Liver (tissue), 9 donors: Measurements from ENCODE around the gene FAM163A. TPM values are rescaled to one million over a fixed set of nuclear protein-coding genes. Genes with fewer than 3 reads are reported as not detected.

Experiments used
- DNase-seq: peaks from one replicate; pipeline ENCODE4 v3.0.0-alpha.2; 2017; ENCODE audit warnings: low spot score
- H3K27ac ChIP-seq, 2 donors: one replicate each; pipeline ENCODE4 v1.7.0; 2013; ENCODE audit warnings: inconsistent platforms in 2 of 2, low read length in 2 of 2, control low read depth in 1 of 2, low read depth in 1 of 2, mild to moderate bottlenecking in 1 of 2
- H3K27me3 ChIP-seq, 4 donors: one replicate each; pipeline versions ENCODE4 v1.6.1 to v1.7.0; 2013; ENCODE audit warnings: low read length in 3 of 4, inconsistent platforms in 1 of 4, mild to moderate bottlenecking in 1 of 4, moderate library complexity in 1 of 4; ENCODE audit not compliant: control insufficient read depth in 4 of 4, insufficient read depth in 4 of 4
- H3K36me3 ChIP-seq, 4 donors: one replicate each; pipeline versions ENCODE4 v1.6.1 to v1.7.0; 2013; ENCODE audit warnings: low read length in 3 of 4, mild to moderate bottlenecking in 3 of 4, low read depth in 1 of 4, moderate library complexity in 1 of 4; ENCODE audit not compliant: control insufficient read depth in 4 of 4, insufficient read depth in 3 of 4
- H3K4me1 ChIP-seq, 4 donors: one replicate each; pipeline versions ENCODE4 v1.6.1 to v1.7.0; 2013; ENCODE audit warnings: low read length in 3 of 4, mild to moderate bottlenecking in 3 of 4, moderate library complexity in 1 of 4; ENCODE audit not compliant: control insufficient read depth in 4 of 4, insufficient read depth in 4 of 4
- H3K4me3 ChIP-seq, 3 donors: one replicate each; pipeline versions ENCODE4 v1.6.1 to v1.7.0; 2013; ENCODE audit warnings: low read length in 3 of 3, control low read depth in 1 of 3, low read depth in 1 of 3, mild to moderate bottlenecking in 1 of 3
- H3K9ac ChIP-seq, 2 donors: one replicate each; pipeline ENCODE4 v1.7.0; 2013; ENCODE audit warnings: low read length in 2 of 2, mild to moderate bottlenecking in 2 of 2, moderate library complexity in 2 of 2, control low read depth in 1 of 2, low read depth in 1 of 2
- H3K9me3 ChIP-seq, 4 donors: one replicate each; pipeline versions ENCODE4 v1.6.1 to v1.7.0; 2013; ENCODE audit warnings: low read length in 3 of 4; ENCODE audit not compliant: control insufficient read depth in 4 of 4
- EGR1 ChIP-seq, 2 donors: IDR thresholded peaks; 2 replicates each; pipeline ENCODE4 v1.6.1; 2016 to 2018; ENCODE audit warnings: antibody characterized with exemption in 2 of 2, low read depth in 2 of 2
- FOXA2 ChIP-seq: IDR thresholded peaks from 2 replicates; pipeline ENCODE4 v1.6.1; 2016; ENCODE audit warnings: antibody characterized with exemption
- GABPA ChIP-seq, 2 donors: IDR thresholded peaks in 1 of 2; conservative IDR thresholded peaks in 1 of 2; 2 replicates each; pipeline ENCODE4 v1.6.1; 2016; ENCODE audit warnings: antibody characterized with exemption in 2 of 2, mild to moderate bottlenecking in 1 of 2, moderate library complexity in 1 of 2
- HNF4A ChIP-seq, 2 donors: conservative IDR thresholded peaks; 2 replicates each; pipeline ENCODE4 v1.6.1; 2016; ENCODE audit warnings: antibody characterized with exemption in 2 of 2, mild to moderate bottlenecking in 2 of 2
- HNF4G ChIP-seq: IDR thresholded peaks from 2 replicates; pipeline ENCODE4 v1.6.1; 2016; ENCODE audit warnings: antibody characterized with exemption
- NR2F2 ChIP-seq: IDR thresholded peaks from 2 replicates; pipeline ENCODE4 v1.6.1; 2016; ENCODE audit warnings: antibody characterized with exemption
- SP1 ChIP-seq: IDR thresholded peaks from 2 replicates; pipeline ENCODE4 v1.6.1; 2018; ENCODE audit warnings: antibody characterized with exemption, mild to moderate bottlenecking
- TAF1 ChIP-seq: conservative IDR thresholded peaks from 2 replicates; pipeline ENCODE4 v1.6.1; 2016; ENCODE audit warnings: antibody characterized with exemption, mild to moderate bottlenecking
- YY1 ChIP-seq: IDR thresholded peaks from 2 replicates; pipeline ENCODE4 v1.6.1; 2016; ENCODE audit warnings: antibody characterized with exemption, mild to moderate bottlenecking
- WGBS: extraction: QIAGEN DNeasy Blood & Tissue Kit; methylation state at CpG from one replicate; pipeline ENCODE4 v1.1.7; 2013; 5-methylcytosine and 5-hydroxymethylcytosine counted together
- polyA plus RNA-seq, 2 donors: library from polyadenylated mRNA; stranded (reverse) in 1 of 2; unstranded in 1 of 2; fragments of 200-250 nt in 1 of 2; fragments of >200 nt in 1 of 2; fragmentation: Nextera tagmentation in 1 of 2; extraction: Ambion mirVana in 1 of 2; gene quantifications; one replicate each; pipeline versions ENCODE4 v1.2.1 to v1.2.3, GENCODE V29; 2013 to 2015
- total RNA-seq, 2 donors: library from RNA; depleted of rRNA; stranded (reverse); fragments of >200 nt; gene quantifications; one replicate each; pipeline ENCODE4 v1.2.3, GENCODE V29; 2014
- TF ChIP-seq, protein P1 (sequence below): IDR thresholded peaks from 2 replicates; pipeline ENCODE4 v1.6.1; 2016; ENCODE audit warnings: antibody characterized with exemption
- TF ChIP-seq, protein P2 (sequence below): fragments of 150-350 bp; IDR thresholded peaks from 2 replicates; pipeline ENCODE4 v1.5.1; 2017; ENCODE audit warnings: improper control_type of control experiment, low read depth, low read length; ENCODE audit not compliant: missing input control
- TF ChIP-seq, protein P3 (sequence below): IDR thresholded peaks from 2 replicates; pipeline ENCODE4 v1.6.1; 2016; ENCODE audit warnings: antibody characterized with exemption
- donor health status: healthy.
- donor health status: healthy.
- donor health status: healthy.
- donor health status: healthy.
- donor health status: healthy.

Gene FAM163A
- total and polyA plus RNA-seq, 4 donors, result 0.07 TPM; not detected in 3

DNA sequence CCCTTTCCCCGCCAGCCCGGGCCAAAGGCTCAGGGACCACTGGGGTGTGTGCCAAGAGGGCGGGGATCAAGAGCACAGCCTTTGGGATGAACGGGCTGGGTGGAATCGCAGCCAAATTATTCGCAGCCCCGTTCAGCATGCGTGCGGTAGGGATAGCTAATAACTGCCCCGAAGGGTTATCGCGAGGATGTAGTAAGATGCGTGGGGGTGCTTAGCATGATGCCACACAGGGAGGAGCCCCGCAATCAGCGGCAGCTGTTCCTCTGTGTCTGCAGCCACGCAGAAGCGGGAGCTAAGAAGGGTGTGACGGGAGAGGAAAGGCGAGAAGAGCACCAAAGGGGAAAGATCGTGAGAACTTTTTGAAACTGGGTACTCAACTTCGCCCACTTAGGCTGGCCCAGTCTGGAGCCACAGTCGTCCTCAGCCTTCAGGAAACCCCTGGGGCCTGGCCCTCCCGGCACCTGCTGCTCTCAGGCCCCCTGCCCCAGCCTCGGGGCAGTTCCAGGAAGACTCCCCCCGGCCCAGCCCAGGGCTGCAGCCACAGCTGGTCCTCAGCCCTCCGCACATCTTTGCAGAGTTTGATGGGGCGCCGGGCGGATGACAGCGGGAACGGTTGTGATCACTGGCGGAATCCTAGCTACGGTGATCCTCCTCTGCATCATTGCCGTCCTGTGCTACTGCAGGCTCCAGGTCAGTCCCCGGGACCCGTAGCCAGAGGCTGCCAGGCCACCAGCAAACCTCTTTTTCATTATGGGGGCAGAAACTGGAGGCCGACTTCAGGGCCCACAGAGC, 69.6 kb downstream of the FAM163A start:
- H3K9me3 ChIP-seq, result no peaks in the 10 kb centered on the region
- DNase-seq, result no peak
- no peak overlapping the region for H3K27ac ChIP-seq
- TF ChIP-seq, protein P1, sequence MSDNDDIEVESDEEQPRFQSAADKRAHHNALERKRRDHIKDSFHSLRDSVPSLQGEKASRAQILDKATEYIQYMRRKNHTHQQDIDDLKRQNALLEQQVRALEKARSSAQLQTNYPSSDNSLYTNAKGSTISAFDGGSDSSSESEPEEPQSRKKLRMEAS, result no peak
- no peak for TF ChIP-seq HNF4A (conservative IDR thresholded peaks at IDR 0.05)
- TF ChIP-seq, protein P2, sequence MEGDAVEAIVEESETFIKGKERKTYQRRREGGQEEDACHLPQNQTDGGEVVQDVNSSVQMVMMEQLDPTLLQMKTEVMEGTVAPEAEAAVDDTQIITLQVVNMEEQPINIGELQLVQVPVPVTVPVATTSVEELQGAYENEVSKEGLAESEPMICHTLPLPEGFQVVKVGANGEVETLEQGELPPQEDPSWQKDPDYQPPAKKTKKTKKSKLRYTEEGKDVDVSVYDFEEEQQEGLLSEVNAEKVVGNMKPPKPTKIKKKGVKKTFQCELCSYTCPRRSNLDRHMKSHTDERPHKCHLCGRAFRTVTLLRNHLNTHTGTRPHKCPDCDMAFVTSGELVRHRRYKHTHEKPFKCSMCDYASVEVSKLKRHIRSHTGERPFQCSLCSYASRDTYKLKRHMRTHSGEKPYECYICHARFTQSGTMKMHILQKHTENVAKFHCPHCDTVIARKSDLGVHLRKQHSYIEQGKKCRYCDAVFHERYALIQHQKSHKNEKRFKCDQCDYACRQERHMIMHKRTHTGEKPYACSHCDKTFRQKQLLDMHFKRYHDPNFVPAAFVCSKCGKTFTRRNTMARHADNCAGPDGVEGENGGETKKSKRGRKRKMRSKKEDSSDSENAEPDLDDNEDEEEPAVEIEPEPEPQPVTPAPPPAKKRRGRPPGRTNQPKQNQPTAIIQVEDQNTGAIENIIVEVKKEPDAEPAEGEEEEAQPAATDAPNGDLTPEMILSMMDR, result no peak
- TF ChIP-seq EGR1 (IDR thresholded peaks at IDR 0.05; ENCODE audit: low read depth in 2 of 2), result no peak
- no peak for TF ChIP-seq FOXA2
- no peak for TF ChIP-seq NR2F2
- TF ChIP-seq HNF4G, result no peak
- no peak for TF ChIP-seq SP1
- TF ChIP-seq TAF1, result no peak
- TF ChIP-seq GABPA (IDR thresholded peaks at IDR 0.05 in 1 of 2, conservative IDR thresholded peaks at IDR 0.05 in 1 of 2), result no peak
- H3K4me3 ChIP-seq, result no peak overlapping the region
- H3K36me3 ChIP-seq, result no peaks in the 10 kb centered on the region
- WGBS, result 86% methylated on average over 37 of the region's 37 CpGs
- H3K4me1 ChIP-seq, result peaks cover 0 to 20% (median 10%) of the 10 kb centered on the region in 4 donors
- H3K27me3 ChIP-seq, result no peaks in the 10 kb centered on the region
- no peak overlapping the region for H3K9ac ChIP-seq

DNA sequence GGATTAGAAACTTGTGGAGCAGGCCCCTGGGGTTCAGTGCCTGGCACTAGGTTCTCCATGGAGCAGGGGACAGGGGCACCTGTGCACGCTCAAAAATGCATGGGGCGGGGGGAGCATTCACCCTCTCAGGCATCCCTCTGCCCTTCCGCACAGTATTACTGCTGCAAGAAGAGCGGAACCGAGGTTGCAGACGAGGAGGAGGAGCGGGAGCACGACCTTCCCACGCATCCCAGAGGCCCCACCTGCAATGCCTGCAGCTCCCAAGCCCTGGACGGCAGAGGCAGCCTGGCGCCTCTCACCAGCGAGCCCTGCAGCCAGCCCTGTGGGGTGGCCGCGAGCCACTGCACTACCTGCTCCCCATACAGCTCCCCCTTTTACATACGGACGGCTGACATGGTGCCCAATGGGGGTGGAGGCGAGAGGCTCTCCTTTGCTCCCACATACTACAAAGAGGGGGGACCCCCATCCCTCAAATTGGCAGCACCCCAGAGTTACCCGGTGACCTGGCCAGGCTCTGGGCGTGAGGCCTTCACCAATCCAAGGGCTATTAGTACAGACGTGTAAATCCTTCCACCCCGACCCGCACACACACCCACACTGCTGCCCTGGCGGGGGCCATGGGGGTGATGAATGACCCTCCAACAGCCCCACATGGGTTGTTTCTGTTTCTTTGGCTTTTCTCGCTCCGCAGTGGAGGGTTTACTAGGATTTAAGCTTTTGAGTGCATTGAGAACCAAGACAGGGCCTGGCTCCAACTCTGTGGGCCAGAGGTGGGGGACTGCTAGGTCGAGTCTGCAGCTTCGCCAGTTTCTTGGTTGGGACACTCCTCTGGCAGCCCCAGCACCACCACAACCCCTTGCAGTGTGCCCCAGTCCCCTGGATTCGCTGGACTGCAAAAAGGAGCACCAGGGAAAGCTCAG, 70.8 kb downstream of the FAM163A start:
- Histone ChIP-seq H3K27me3 (no peaks in the 10 kb centered on the region), H3K9me3 (no peaks in the 10 kb centered on the region), H3K4me1 (peaks cover 0 to 20% (median 10%) of the 10 kb centered on the region in 4 donors), H3K27ac (no peak overlapping the region), H3K36me3 (no peaks in the 10 kb centered on the region), H3K9ac (no peak overlapping the region), H3K4me3 (peak overlapping the region in 1 of 3 donors; percentile 40)
- no peak for TF ChIP-seq YY1
- no peak for TF ChIP-seq FOXA2
- TF ChIP-seq, protein P3, sequence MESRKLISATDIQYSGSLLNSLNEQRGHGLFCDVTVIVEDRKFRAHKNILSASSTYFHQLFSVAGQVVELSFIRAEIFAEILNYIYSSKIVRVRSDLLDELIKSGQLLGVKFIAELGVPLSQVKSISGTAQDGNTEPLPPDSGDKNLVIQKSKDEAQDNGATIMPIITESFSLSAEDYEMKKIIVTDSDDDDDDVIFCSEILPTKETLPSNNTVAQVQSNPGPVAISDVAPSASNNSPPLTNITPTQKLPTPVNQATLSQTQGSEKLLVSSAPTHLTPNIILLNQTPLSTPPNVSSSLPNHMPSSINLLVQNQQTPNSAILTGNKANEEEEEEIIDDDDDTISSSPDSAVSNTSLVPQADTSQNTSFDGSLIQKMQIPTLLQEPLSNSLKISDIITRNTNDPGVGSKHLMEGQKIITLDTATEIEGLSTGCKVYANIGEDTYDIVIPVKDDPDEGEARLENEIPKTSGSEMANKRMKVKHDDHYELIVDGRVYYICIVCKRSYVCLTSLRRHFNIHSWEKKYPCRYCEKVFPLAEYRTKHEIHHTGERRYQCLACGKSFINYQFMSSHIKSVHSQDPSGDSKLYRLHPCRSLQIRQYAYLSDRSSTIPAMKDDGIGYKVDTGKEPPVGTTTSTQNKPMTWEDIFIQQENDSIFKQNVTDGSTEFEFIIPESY, result no peak
- no peak for TF ChIP-seq HNF4G
- WGBS, result 86% methylated on average over 28 of the region's 28 CpGs
- no peak for DNase-seq
